Measurements from ENCODE around the gene GABBR2.

GABBR2 gene

DNA sequence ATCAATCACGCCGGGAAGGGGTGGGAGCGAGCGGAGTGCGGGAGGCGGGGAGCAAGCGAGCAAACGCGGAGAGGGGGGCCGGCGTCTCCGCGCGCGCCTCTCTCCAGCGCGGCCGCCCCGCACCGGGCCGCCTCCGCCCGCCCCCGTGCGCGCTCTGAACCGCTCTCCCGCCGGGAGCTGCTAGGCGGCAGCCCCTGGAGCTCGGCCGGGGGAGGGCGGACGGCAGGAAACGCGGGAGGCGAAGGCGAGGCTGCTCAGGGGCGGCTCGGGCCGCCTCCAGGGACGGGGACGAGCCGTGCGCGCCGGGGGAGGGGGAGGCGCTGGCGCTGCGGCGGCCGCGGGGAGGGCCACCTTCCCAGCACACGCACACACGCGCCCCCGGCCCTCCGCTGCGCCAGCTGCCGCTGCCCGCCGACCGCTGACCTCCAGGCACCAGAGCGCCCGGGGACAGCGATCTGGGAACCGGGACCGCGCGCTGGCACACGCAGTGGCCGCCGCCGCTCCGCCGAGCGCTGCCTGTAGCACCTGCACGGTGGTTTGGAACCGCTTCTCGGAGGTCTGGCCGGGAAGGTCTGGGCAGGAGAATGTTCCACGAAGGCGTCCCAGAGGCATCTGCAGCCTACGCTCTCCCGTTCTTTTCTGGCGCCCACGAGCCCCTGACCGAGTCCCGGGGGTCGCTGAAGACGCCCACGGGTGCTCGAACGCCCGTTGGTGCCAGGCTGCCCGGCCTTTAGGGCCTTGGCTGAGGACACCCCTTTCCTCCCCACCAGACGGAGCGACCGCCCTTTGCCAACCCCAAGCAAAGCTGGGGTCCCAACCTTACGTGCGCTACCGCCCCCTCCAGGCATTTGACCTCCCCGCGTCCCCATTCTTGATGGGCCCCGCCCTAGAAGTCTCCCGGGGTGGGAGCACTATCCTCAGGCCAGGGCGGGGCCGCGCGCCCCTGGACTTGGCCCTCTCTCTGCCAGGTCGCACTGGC lies at the start of gene GABBR2:
GABBR2 (minus strand) TSS at position 3 of the 979 bp plus-strand sequence. CDS start 198 bp downstream, outside the sequence.
- no peak for DNase-seq

DNA sequence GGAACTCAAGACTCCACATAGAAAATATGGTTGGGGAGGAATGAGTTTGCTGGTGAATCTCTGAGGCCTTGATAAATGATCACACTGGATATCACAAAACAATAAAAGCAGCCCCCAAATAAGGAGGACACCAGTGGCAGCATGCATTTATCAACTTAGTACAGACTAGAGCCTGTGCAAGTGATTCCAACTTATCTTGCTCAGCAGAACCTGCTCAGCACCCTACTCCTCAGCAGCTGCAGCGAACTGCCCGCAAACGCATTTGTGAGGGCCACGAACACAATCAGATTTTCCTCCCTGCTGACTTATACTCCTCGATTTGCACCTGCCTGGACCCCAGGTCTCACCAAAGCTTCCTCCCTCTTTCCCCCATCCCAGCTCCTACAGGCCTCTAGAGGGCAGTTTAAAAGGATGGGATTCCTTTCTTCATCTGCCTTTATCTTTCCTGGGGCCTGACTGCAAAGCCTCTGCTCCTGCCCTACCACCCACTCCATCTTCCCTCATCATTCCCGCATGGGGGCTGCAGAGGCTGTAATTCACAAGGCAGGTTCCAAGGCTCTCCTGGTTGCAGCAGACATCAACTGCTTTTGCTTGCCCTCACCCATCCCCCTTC lies 46.4 kb upstream of the GABBR2 start:
- no peak for DNase-seq

GRCh38 chr9:98751210-98751609 lies 42.5 kb upstream of the GABBR2 start:
- no peak for DNase-seq

DNA sequence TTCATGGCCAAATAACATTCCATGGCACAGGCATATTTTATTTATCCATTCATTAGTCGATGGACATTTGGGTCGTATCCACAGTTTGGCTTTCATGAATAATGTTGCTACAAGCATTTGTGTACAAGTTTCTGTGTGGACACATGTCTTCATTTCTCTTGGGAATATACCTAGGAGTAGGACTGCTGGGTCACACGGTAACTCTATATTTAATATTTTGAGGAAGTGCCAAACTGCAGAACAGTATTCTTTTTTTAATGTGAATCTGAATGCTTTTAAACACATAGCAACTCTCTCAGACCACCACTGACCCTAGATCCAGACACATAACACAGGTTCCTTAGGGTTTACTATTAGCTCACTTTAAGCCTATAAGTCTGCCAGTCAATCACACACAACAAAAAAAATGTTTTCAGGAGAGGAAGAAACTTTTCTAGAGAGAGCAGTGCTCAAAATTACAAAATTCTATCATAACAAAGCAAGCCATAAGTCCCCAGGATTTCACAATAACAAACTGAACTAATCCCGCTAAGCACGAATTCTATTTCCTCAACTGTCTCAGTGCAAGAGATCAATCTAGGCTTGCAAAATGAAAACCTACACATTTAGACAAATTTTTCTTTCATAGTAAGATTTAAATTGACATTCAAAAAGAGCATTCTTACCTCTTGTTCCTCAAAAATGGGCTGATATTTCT lies 41.8 kb upstream of the GABBR2 start:
- no peak for DNase-seq

- no peak for DNase-seq
These were observed 38.7 kb upstream of the GABBR2 start for GRCh38 chr9:98747476-98747875.

DNA sequence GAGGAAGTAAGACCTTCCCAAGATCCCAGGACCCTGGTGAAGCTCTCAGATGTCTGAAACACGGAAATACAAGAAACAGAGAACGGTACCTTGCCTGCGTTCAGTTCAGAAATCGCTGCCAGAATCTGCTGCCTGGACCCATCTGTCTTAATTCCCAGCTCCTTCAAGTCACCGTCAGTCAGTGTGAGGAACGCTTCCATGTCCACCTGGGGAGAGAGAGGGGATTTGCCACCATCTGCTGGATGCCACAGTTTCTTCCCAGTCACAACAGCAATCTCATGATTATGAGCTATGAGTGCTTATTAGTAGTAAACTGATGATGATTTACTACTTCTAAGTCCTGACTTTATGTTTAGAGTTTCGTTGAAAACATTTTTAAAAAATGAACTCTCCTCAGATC lies 36.7 kb upstream of the GABBR2 start:
- no peak for DNase-seq

DNA sequence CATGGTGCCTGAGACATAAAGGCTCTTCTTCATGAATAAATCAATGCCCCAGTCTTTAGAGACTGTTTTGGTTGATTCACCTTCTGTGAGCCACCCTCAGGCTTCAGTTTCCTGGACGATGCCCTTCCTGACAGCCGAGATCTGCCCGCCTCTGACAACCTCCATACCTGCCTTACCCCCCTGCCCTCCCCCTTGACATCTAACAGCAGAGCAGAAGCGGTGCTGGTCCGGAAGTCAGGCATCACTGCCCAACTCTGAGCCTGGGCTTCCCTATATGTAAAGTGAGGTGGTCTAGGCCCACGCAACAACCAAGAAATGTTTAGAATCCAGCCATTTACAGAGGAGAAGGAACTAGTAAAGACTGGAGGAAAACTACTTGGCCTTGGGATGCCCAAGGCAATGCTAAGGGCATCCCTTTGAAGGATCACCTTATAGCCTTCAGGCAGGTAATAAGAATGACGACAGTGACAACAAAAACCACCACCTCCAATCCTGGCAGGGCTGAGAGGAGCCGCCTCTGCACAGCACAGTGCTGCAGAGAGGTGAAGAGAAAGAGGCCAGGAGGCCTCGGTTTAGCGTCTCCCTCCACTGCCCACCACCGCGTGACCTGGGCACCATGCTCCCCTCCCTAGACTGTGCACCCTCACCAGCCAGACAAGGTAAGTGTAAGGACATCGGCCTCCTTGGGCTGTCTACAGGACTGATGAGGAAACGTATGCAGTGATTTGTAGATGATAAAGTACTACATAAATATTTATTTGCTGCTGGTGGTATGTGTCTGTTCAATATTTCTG lies 35.3 kb upstream of the GABBR2 start:
- DNase-seq: no peak

DNA sequence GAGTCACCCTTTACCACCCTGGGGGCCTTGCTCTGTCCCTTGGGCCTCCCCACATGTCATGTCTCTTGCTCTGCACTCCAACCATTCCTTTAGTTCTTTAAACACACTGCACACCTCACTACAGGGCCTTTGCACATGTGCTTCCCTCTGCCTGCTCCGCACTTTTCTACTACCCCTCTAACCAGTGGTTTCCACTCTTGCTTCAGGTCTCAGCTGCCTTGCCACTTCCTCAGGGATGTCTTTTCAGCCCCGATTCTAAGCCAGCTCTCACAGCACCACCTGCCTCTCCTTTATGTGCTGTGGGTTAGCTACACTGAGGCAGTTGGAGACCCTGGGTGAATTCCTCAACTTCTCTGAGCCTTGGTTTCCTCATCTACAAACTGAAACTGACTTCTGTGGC lies 34.6 kb upstream of the GABBR2 start:
- DNase-seq: no peak

- DNase-seq: no peak
These were observed 33.9 kb upstream of the GABBR2 start for GRCh38 chr9:98742325-98743280.

DNA sequence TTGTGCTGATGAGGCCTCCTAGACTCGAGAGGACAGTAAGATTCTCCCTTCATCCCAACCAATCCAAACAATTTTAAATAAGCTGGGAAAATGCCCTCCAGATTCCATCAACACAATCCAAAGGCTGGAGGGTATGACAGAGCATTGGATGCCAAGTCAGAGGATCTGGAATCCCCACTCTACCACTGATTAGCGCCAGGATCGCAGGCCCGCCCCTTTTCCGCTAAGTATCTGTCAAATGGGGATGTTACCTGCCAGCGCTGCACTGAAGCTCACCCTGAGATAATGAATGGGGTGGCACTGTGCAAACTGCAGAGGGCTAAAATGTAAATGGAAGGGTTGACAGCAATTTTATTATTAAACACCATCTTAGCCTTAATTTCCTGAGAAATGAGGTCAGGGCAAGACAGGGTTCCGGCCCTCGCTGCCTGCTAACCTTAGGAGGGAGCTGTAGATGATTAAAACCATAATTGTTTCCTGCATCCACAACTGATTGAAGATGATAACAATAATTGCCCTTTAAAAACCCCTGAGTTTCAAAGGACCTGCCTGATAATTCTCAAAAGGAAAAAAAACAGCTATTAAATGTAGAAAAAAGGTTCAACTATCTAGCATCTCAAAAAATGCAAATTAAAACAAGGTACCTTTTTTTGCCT lies 31.6 kb upstream of the GABBR2 start:
- no peak for DNase-seq

DNA sequence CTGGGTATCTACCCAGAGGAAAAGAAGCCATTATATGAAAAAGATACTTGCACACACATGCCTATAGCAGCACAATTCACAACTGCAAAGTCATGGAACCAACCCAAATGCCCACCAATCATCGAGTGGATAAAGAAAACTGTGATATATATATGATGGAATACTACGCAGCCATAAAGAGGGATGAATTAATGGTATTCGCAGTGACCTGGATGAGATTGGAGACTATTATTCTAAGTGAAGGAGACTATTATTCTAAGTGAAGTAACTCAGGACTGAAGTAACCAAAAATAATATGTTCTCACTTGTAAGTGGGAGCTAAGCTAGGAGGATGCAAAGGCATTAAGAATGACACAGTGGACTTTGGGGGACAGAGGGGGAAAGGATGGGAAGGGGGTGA lies 30.0 kb upstream of the GABBR2 start:
- DNase-seq: no peak

DNA sequence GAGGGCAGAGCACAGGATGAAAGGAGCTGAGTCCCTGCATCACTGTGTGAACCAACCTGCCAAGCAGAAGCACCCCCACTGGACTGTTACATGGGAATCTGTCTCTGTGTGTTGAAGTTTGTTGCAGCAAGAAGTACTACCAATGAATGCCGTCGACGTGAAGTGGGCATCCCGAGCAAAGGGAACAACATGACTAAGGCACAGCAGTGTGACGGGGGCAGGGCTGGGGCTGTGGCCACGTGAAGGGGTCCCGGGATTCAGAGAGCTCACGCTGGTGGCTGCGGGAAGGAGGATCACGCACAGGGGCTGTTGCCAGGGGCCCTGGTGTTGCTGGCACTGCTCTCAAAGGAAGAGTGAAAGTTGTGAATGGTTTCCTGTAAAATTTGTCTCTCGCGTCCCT lies 27.5 kb upstream of the GABBR2 start:
- no peak for DNase-seq

DNA sequence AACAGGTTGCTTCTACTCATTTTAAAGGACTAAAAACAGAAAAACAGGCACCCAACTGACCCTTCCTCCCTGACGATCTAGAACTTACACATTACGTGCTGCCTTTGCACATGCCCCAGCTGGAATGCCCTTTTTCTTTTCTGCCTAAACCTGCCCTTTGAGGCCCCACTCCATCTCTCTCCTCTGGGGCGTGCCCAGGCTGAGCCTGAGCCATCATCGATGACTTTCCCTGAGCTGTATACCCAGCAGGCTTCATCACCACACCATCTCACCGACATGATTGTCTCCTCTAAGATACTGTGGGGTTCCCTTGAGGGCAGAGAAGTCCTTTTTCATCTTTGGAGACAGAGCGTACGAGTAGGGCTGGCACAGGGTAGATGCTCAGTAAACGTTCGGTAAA lies 24.1 kb upstream of the GABBR2 start:
- no peak for DNase-seq

DNA sequence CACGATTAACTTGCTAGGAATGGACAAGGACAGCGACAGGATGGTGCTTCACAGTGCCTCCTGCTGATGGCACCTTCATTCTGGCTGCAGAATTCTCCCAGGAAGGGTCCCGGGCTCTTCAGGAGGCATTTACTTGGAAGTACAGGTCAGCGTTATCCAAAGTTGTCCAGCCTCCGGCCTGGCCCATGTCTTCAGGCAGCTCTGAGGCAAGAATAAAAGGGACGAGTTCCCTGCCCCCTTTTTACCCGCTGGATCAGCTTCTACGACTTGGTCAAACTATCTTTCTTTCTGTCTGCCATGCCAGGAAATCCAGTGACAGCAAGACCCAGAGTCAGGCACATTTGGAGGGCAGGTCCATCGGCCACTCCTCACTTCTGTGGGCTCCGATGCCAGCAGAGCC lies 23.4 kb upstream of the GABBR2 start:
- DNase-seq: no peak

GRCh38 chr9:98730871-98731270 lies 22.1 kb upstream of the GABBR2 start:
- no peak for DNase-seq

DNA sequence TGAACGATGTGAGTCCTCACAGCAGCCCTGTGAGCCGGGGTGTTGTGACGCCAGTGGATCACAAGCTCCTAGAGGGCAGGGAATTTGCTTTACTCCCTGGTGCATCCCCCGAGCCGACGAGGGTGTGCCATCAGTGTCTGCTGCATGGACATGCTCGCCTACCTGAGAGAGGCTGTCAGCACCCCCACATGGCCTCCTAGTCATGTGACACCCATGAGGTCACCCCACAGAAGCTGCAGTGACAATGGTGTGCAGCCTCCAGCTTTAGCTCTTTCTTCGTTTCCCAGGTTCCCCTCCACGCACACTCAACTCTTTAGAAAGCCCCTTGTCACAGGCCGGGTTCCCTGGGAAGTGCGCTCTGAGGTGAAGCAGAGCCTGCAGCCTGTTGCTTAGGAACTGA lies 19.8 kb upstream of the GABBR2 start:
- no peak for DNase-seq

- DNase-seq: no peak
These were observed 18.7 kb upstream of the GABBR2 start for GRCh38 chr9:98727428-98727827.

DNA sequence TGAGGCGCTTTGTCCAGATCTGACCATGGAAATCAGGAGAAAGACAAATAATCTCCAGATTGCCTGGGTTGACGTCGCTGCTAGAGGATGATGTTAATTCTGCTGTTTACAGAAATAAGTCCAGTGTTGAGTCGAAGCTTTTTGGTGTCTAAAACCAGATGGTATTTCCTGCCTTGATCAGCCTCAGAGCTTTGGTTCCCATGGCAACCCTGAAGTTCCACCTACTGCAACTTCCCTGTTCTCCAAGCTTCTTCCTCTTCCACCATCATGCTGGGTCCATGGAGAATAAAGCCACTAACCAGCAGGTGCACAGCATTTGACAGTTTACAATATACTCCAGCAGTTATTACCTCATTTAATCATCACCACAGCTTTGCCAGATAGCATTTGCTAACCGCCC lies 18.0 kb upstream of the GABBR2 start:
- no peak for DNase-seq

- no peak for DNase-seq
These were observed 16.2 kb upstream of the GABBR2 start for GRCh38 chr9:98724810-98725530.

GRCh38 chr9:98721643-98722042 lies 12.9 kb upstream of the GABBR2 start:
- no peak for DNase-seq
